CD4-positive, alpha-beta T cell treated with Interleukin-17A for 4 hours (primary cell): ENCODE data around the gene EXTL1.

Experiments used
- DNase-seq: peaks from one replicate; pipeline ENCODE4 v3.0.0-alpha.2; 2020; ENCODE audit warnings: mixed read lengths

Gene EXTL1

GRCh38 chr1:26075421-26076144, 54.0 kb downstream of the EXTL1 start:
- no peak for DNase-seq

- no peak for DNase-seq
These were observed 55.9 kb downstream of the EXTL1 start for GRCh38 chr1:26077524-26077923.

GRCh38 chr1:26078286-26079177, 57.0 kb downstream of the EXTL1 start:
- DNase-seq = no peak

GRCh38 chr1:26079178-26079563, 57.6 kb downstream of the EXTL1 start:
- no peak for DNase-seq

- DNase-seq = no peak
These were observed 58.6 kb downstream of the EXTL1 start for GRCh38 chr1:26079960-26080814.

- DNase-seq = no peak
These were observed 59.9 kb downstream of the EXTL1 start for GRCh38 chr1:26081267-26082019.

- no peak for DNase-seq
These were observed 60.4 kb downstream of the EXTL1 start for GRCh38 chr1:26082020-26082350.

- no peak for DNase-seq
These were observed 61.6 kb downstream of the EXTL1 start for GRCh38 chr1:26083208-26083607.

GRCh38 chr1:26084091-26084561, 62.6 kb downstream of the EXTL1 start:
- no peak for DNase-seq

GRCh38 chr1:26084844-26085243, 63.3 kb downstream of the EXTL1 start:
- no peak for DNase-seq
